Measurements from ENCODE around the gene STMN1.

Gene STMN1

DNA sequence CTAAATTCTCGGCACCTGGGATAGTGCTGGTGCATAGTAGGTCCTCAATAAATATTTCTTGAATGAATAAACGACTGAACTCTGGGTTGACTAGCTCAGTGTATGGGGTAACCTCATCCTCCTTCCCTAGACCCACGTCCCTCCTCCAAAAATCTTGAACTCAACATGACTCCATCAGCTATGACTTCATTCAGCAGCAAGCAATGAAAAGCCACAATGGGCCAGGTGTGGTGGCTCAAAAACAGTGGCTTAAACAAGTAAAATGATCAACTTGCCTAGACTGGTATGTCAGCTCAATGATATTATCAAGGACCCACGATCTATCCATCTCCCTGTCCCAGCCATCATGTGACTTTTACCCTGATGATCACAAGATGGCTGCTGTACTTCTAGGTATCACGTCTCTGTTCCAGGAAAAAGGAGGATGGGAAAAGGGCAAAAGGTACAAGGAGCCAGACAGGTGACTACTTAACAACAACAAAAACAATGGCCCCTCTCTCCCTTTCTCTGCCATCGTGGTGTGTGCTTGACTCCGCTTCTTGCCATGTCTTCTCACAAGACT lies 17.7 kb downstream of the STMN1 start:
- no peak for FAIRE-seq
- TF ChIP-seq TAF1 (IDR thresholded peaks at IDR 0.05; ENCODE audit: borderline replicate concordance, low read depth, low read length) (no peak), POLR2A (IDR thresholded peaks at IDR 0.05; ENCODE audit: low read depth, low read length) (no peak), POLR2AphosphoS5 (IDR thresholded peaks at IDR 0.05; ENCODE audit: low read depth, low read length) (no peak)

DNA sequence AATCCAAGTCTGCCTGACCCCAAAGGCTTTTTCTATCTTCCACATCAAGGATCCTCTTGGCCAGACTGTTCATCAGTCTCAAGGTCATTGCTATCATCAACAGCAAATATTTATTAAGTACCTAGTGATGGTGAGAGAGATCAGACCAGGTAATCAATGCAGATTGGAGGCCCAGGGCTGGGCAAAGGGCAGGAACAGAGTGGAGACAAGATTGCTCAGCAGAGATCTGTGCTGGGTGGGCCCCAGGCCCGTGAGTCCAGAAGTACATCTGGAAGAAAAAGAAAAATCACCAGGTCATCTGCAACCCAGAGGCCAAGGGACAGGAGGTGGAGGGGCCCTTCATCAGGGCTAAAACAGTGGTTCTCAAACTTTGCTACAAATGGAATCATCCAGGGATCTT lies 20.6 kb downstream of the STMN1 start:
- DNase-seq (ENCODE audit: insufficient read length) (no peak), FAIRE-seq (no peak)
- TF ChIP-seq POLR2A (IDR thresholded peaks at IDR 0.05; ENCODE audit: low read depth, low read length) (no peak), POLR2AphosphoS5 (IDR thresholded peaks at IDR 0.05; ENCODE audit: low read depth, low read length) (no peak), TAF1 (IDR thresholded peaks at IDR 0.05; ENCODE audit: borderline replicate concordance, low read depth, low read length) (no peak)

More for the DNA sequence above, 17.7 kb downstream of the STMN1 start:
- DNase-seq (ENCODE audit: insufficient read length): no peak

DNA sequence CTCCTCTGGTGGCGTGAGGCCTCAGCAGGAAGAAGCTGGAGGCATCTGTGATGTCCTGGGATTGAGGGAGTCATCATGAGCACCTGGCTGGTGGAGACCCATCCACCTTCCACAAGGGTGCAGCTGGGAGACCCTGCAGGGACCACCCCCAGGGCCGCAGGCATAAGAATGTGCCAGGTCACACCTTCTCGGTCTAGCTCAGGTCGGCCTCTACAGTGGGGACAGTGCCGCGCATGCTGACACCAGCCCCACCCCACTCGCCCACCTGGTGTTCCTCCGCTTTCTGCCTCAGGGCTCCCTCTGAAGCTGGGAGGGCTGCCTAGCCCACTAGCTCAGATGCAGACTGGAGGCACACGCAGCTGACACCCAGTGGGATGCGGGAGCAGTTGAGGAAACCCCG lies 25.0 kb downstream of the STMN1 start:
- TF ChIP-seq POLR2A (IDR thresholded peaks at IDR 0.05; ENCODE audit: low read depth, low read length): no peak
- no peak for TF ChIP-seq POLR2AphosphoS5 (IDR thresholded peaks at IDR 0.05; ENCODE audit: low read depth, low read length)
- no peak for TF ChIP-seq TAF1 (IDR thresholded peaks at IDR 0.05; ENCODE audit: borderline replicate concordance, low read depth, low read length)
- DNase-seq (ENCODE audit: insufficient read length): no peak
- FAIRE-seq: no peak

DNA sequence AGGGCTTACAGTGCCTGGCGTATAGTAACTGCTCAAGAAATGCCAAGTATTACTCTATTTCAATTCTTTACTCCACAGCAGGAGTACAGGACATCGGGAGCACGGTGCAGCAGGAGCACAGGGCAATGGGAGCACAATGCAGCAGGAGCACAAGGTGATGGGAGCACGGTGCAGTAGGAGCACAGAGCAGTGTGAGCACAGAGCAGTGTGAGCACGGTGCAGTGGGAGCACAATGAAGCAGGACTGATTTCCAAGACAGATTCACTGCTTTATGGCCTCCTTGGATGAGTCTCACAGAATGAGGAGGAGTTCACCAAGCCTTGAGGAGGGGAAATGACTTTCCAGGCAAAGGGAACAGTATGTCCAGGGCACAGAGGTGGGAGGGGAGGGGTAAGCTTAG lies 25.7 kb downstream of the STMN1 start:
- TF ChIP-seq POLR2A (IDR thresholded peaks at IDR 0.05; ENCODE audit: low read depth, low read length): no peak
- TF ChIP-seq TAF1 (IDR thresholded peaks at IDR 0.05; ENCODE audit: borderline replicate concordance, low read depth, low read length): no peak
- no peak for TF ChIP-seq POLR2AphosphoS5 (IDR thresholded peaks at IDR 0.05; ENCODE audit: low read depth, low read length)

DNA sequence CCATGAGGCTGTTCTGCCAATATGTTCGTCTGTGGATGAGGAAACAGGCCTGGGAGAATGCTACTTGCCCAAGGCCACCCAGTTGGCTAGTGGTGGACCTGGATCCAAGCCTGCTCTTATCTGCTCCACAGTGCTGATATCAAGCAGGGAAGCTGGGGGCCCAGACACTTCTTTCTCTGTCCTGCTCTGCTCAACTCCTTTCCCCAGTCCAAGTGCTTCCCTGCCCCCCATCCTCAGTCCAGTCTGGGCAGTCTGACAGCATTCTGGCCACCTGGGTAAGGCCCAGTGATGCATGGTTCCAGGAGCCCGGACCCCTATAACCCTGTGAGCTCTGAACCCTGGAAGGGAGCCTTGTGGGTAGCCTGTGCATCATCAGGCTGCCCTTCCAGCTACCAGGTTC lies 26.5 kb downstream of the STMN1 start:
- no peak for TF ChIP-seq TAF1 (IDR thresholded peaks at IDR 0.05; ENCODE audit: borderline replicate concordance, low read depth, low read length)
- TF ChIP-seq POLR2AphosphoS5 (IDR thresholded peaks at IDR 0.05; ENCODE audit: low read depth, low read length): no peak
- no peak for TF ChIP-seq POLR2A (IDR thresholded peaks at IDR 0.05; ENCODE audit: low read depth, low read length)
- no peak for DNase-seq (ENCODE audit: insufficient read length)
- FAIRE-seq: no peak

More for the DNA sequence above, 25.7 kb downstream of the STMN1 start:
- DNase-seq (ENCODE audit: insufficient read length) (no peak), FAIRE-seq (no peak)

DNA sequence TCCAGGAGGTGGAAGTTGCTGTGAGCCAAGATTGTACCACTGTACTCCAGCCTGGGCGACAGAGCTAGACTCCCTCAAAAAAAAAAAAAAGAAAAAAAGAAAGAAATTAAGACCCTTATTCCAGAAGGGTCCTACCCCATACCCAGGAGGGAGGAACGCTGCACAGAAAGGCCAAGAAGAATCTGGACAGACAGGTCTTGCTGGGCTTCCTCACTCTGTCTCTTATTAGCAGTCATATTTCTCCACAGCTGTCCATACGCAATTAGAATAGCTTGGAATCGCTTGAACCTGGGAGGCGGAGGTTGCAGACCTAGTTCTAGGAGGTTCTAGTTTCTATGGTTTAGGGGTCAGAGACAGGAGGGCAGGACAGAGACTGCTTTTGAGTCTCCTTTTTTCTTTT lies 27.5 kb downstream of the STMN1 start:
- TF ChIP-seq POLR2A (IDR thresholded peaks at IDR 0.05; ENCODE audit: low read depth, low read length): no peak
- no peak for TF ChIP-seq TAF1 (IDR thresholded peaks at IDR 0.05; ENCODE audit: borderline replicate concordance, low read depth, low read length)
- TF ChIP-seq POLR2AphosphoS5 (IDR thresholded peaks at IDR 0.05; ENCODE audit: low read depth, low read length): no peak
- FAIRE-seq (no peak), DNase-seq (ENCODE audit: insufficient read length) (no peak)

DNA sequence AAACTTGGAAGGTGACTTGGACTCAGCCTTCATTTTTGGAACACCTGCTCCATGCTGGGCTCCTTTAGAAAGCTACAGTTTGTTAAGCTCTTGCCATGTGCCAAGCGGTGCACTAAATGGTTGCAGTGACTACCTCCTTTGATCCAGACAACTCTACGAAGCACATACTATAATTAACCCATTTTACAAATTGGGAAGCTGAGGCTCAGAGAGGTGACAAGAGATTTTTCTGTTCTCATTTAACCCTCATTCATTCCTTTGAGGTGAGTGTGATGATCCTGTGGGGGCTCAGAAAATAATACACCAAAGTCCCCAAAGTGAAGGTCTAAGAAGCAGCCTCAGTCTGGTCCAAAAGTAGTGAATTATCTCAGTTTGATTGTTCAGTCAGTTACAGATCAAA lies 29.1 kb downstream of the STMN1 start:
- DNase-seq (ENCODE audit: insufficient read length) (no peak), FAIRE-seq (no peak)
- TF ChIP-seq POLR2A (IDR thresholded peaks at IDR 0.05; ENCODE audit: low read depth, low read length): no peak
- no peak for TF ChIP-seq TAF1 (IDR thresholded peaks at IDR 0.05; ENCODE audit: borderline replicate concordance, low read depth, low read length)
- no peak for TF ChIP-seq POLR2AphosphoS5 (IDR thresholded peaks at IDR 0.05; ENCODE audit: low read depth, low read length)

DNA sequence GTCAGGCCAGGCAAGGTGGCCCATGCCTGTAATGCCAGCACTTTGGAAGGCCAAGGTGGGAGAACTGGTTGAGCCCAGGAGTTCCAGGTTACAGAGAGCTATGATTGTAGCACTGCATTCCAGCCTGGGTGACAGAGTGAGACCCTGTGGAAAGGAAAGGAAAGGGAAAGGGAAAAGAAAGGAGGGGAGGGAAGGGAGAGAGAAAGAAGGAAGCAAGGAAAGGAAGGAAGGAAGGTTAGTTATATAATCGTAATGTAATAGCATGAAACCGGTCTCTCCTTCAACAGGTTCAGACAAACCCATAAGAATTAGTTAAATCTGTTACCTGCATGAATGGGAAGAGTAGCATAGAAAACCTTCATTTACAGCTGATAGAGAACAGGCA lies 29.5 kb downstream of the STMN1 start:
- FAIRE-seq: no peak
- TF ChIP-seq TAF1 (IDR thresholded peaks at IDR 0.05; ENCODE audit: borderline replicate concordance, low read depth, low read length) (no peak), POLR2AphosphoS5 (IDR thresholded peaks at IDR 0.05; ENCODE audit: low read depth, low read length) (no peak), POLR2A (IDR thresholded peaks at IDR 0.05; ENCODE audit: low read depth, low read length) (no peak)
- DNase-seq (ENCODE audit: insufficient read length): no peak

DNA sequence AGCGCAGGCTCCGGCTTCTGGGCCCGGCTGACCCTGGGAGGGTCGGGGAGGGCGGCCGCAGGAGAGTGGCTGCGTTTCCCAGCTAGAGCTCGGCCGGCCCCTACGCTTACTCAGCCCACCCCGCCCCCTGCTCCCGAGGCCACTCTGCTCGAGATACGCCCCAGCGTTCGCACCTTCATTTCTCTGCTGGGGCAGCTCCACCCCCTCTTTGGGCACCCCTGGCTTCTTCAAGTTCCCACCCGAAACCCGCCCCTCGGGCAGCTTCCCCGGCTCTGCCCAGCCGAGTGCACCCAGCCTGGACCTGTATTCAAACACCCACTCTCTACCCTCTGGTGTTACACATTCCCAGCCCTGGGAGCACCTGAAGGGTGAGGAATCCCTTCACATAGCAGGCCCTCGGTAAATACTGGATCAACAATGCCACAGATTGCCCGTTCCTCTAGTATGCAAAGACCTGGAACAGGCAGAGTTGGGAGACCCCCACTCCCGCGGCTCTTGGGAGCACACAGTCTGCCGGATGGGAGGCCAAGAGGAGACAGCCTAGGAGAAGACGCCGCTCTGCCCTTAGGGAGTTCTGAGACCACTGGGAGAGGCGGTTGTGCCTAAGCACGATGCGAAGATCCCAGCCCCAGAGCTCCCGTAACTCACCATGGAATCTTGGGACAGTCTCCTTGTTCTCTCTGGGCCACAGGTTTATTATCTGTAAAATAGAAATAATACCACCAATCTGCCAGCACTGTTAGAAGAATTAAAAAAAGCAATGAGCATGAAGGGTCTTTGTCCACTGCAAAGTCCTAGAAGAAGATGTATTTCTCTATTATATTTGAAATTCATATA lies 30.1 kb downstream of the STMN1 start:
- TF ChIP-seq TAF1 (IDR thresholded peaks at IDR 0.05; ENCODE audit: borderline replicate concordance, low read depth, low read length): no peak
- FAIRE-seq (no peak), DNase-seq (ENCODE audit: insufficient read length) (no peak)

DNA sequence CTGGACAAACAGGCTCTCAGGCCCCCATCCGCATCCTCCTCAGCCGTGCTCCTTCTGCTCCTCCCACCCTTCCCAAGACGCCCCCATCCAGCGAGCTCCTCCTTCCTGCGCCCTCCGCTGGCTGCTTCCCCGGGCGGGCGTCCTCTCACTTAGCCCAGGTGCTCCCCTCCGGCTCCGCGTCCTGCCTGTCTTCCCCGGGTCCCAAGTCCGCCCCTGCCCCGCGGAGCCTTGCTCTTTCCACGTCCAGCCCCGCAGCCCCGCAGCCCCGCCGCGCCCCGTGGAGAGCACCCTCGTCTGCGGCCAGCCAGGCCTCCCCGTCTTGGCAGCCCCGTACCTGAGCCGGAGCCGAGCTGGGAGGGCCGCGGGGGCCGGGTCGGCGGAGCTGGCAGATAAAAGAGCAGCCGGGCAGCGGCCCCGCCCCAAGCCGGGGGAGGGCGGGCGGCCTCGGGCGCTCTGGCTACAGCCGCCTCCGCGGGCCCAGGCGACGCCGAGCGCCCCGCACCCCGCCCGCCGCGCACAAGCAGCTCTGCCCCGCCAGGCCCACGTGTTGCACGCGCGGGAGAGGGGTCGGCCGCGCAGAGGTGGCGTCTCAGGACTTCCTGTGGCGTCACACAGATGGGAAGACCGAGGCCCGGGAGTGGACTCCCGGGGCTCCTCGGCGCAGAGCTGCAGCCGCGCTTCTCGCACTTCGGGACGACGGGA lies 30.9 kb downstream of the STMN1 start, which contains the start of gene PAQR7:
Gene PAQR7, minus strand, starts transcription at position 555 of the 702 bp plus-strand sequence. CDS start 11,869 bp downstream, outside the sequence.
- DNase-seq (ENCODE audit: insufficient read length): peak; percentile 61

DNA sequence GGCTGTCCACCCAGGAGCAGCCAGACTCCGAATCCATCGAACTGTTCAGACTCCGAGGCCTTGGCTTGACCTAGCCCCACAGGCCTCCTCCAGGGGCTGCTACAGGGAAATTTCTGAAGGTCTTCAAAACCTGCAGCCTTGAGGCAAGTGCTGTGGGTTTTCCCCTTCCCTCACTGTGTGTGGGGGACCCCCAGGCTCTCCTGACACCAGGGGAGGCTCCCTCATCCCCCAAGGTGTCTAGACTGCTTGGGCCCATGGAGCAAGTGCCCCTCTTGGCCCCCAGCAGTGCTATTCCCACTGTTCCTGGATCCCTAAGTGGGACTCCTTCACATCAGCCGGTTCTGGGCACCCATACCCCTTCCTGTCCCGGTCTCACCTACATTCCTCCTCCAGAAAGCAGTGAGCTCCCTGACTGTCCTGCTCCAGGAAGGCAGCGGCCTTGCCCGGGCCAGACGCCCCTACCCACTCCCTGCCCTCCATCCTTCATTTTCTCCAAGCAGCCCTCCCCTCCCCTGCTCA lies 31.5 kb downstream of the STMN1 start:
- FAIRE-seq (no peak), DNase-seq (ENCODE audit: insufficient read length) (no peak)
- TF ChIP-seq POLR2A (IDR thresholded peaks at IDR 0.05; ENCODE audit: low read depth, low read length) (no peak), TAF1 (IDR thresholded peaks at IDR 0.05; ENCODE audit: borderline replicate concordance, low read depth, low read length) (no peak), POLR2AphosphoS5 (IDR thresholded peaks at IDR 0.05; ENCODE audit: low read depth, low read length) (no peak)

More for the DNA sequence above, 30.9 kb downstream of the STMN1 start, which contains the start of gene PAQR7:
- TF ChIP-seq POLR2A (IDR thresholded peaks at IDR 0.05; ENCODE audit: low read depth, low read length): peak; percentile 23; the same call in 1 of the 2 replicates
- no peak for TF ChIP-seq POLR2AphosphoS5 (IDR thresholded peaks at IDR 0.05; ENCODE audit: low read depth, low read length)
- FAIRE-seq: no peak

Data from GM12892 (cell line).